GM23338 (cell line): Measurements from ENCODE around the gene CBFA2T2. TPM values are rescaled to one million over a fixed set of nuclear protein-coding genes. Genes with fewer than 3 reads are reported as not detected.

Experiments
- ATAC-seq: fragments of 200-7000 bp; cut with Tn5 transposase; 3 replicates; pipeline ENCODE4 v1.9.1; 2020
- DNase-seq: peaks from one replicate; pipeline ENCODE4 v3.0.0-alpha.2; 2015; ENCODE audit warnings: low spot score
- H2AFZ ChIP-seq: fragments of 200-600 bp; sonication (generic); 2 replicates; pipeline ENCODE4 v1.8.0; 2016; ENCODE audit warnings: antibody characterized with exemption, mild to moderate bottlenecking, moderate library complexity
- H3F3A ChIP-seq: fragments of 200-600 bp; sonication (generic); replicated peaks from 2 replicates; pipeline ENCODE4 v1.8.0; 2017; ENCODE audit warnings: antibody characterized with exemption, mixed run types, low read depth
- H3K27ac ChIP-seq: fragments of 200-600 bp; sonication (generic); 2 replicates; pipeline ENCODE4 v1.6.1; 2016; ENCODE audit warnings: low read depth
- H3K27me3 ChIP-seq: fragments of 200-600 bp; sonication (generic); 2 replicates; pipeline ENCODE4 v1.8.0; 2016; ENCODE audit warnings: mild to moderate bottlenecking, mixed run types, moderate library complexity; ENCODE audit not compliant: insufficient read depth
- H3K36me3 ChIP-seq: fragments of 200-600 bp; sonication (generic); 2 replicates; pipeline ENCODE4 v1.8.0; 2016; ENCODE audit warnings: mild to moderate bottlenecking; ENCODE audit not compliant: insufficient read depth
- H3K4me1 ChIP-seq: fragments of 200-600 bp; sonication (generic); 2 replicates; pipeline ENCODE4 v1.8.0; 2016; ENCODE audit warnings: mild to moderate bottlenecking, moderate library complexity; ENCODE audit not compliant: insufficient read depth
- H3K4me2 ChIP-seq: fragments of 200-600 bp; sonication (generic); 2 replicates; pipeline ENCODE4 v1.7.1; 2017; ENCODE audit warnings: mixed run types
- H3K4me3 ChIP-seq: fragments of 200-600 bp; sonication (generic); 2 replicates; pipeline ENCODE4 v1.6.1; 2016; ENCODE audit warnings: mixed run types
- H3K79me2 ChIP-seq: fragments of 200-600 bp; sonication (generic); replicated peaks from 2 replicates; pipeline ENCODE4 v1.8.0; 2017; ENCODE audit warnings: mild to moderate bottlenecking; ENCODE audit not compliant: insufficient read depth
- H3K9me2 ChIP-seq: fragments of 200-600 bp; sonication (generic); 2 replicates; pipeline ENCODE4 v1.8.0; 2017; ENCODE audit not compliant: insufficient read depth
- H4K20me1 ChIP-seq: fragments of 200-600 bp; sonication (generic); replicated peaks from 2 replicates; pipeline ENCODE4 v1.8.0; 2017; ENCODE audit warnings: mild to moderate bottlenecking; ENCODE audit not compliant: insufficient read depth
- H3K27ac Mint-ChIP-seq: 2 replicates; pipeline ENCODE4 v1.8.0; 2020; ENCODE audit warnings: inconsistent platforms, mild to moderate bottlenecking, moderate library complexity, mixed read lengths
- H3K27me3 Mint-ChIP-seq: 3 replicates; pipeline ENCODE4 v1.8.0; 2022; ENCODE audit warnings: low read depth, mild to moderate bottlenecking, moderate library complexity, mixed read lengths, inconsistent platforms; ENCODE audit not compliant: insufficient read depth, poor library complexity
- H3K36me3 Mint-ChIP-seq: 3 replicates; pipeline ENCODE4 v1.8.0; 2021; ENCODE audit warnings: low read depth, mild to moderate bottlenecking, inconsistent platforms, moderate library complexity, mixed read lengths
- H3K4me1 Mint-ChIP-seq: 3 replicates; pipeline ENCODE4 v1.8.0; 2020; ENCODE audit warnings: mild to moderate bottlenecking, inconsistent platforms, mixed read lengths
- H3K4me3 Mint-ChIP-seq: 3 replicates; pipeline ENCODE4 v1.8.0; 2021; ENCODE audit warnings: moderate library complexity, mild to moderate bottlenecking, inconsistent platforms, mixed read lengths
- H3K9me3 Mint-ChIP-seq: 3 replicates; pipeline ENCODE4 v1.8.0; 2020; ENCODE audit warnings: moderate library complexity, mild to moderate bottlenecking, inconsistent platforms, mixed read lengths
- CREB1 ChIP-seq: fragments of 250-450 bp; sonication (Bioruptor Pico); IDR thresholded peaks from 2 replicates; pipeline ENCODE4 v1.5.0; 2020; ENCODE audit warnings: low read depth, mild to moderate bottlenecking, moderate library complexity
- EZH2 ChIP-seq: fragments of 200-600 bp; sonication (generic); IDR thresholded peaks from one replicate; pipeline ENCODE4 v1.8.0; 2017; ENCODE audit warnings: antibody characterized with exemption, mild to moderate bottlenecking, low read depth; ENCODE audit not compliant: unreplicated experiment
- EZH2phosphoT487 ChIP-seq: fragments of 200-600 bp; sonication (generic); IDR thresholded peaks from one replicate; pipeline ENCODE4 v1.8.1; 2018; ENCODE audit warnings: antibody characterized with exemption; ENCODE audit not compliant: unreplicated experiment
- JUNB ChIP-seq: IDR thresholded peaks from one replicate; pipeline ENCODE4 v1.6.1; 2016; ENCODE audit warnings: antibody characterized with exemption; ENCODE audit not compliant: unreplicated experiment
- NANOG ChIP-seq: IDR thresholded peaks from 2 replicates; pipeline ENCODE4 v1.6.1; 2016; ENCODE audit warnings: antibody characterized with exemption, borderline replicate concordance
- POLR2AphosphoS5 ChIP-seq: IDR thresholded peaks from 2 replicates; pipeline ENCODE4 v1.6.1; 2016; ENCODE audit warnings: antibody characterized with exemption, low read depth
- STAT1 ChIP-seq: IDR thresholded peaks from one replicate; pipeline ENCODE4 v1.6.1; 2016; ENCODE audit warnings: antibody characterized with exemption; ENCODE audit not compliant: unreplicated experiment
- ZNF114 ChIP-seq: fragments of 250-450 bp; sonication (Bioruptor Pico); IDR thresholded peaks from 2 replicates; pipeline ENCODE4 v1.5.0; 2020; ENCODE audit warnings: mild to moderate bottlenecking, moderate library complexity
- ZNF331 ChIP-seq: fragments of 250-450 bp; sonication (Bioruptor Pico); IDR thresholded peaks from 2 replicates; pipeline ENCODE4 v1.5.0; 2020; ENCODE audit warnings: low read depth, mild to moderate bottlenecking, moderate library complexity
- polyA plus RNA-seq: library from polyadenylated mRNA; unstranded; fragments of >200 nt; fragmentation: Nextera tagmentation; extraction: Ambion mirVana; gene quantifications from 2 replicates; pipeline ENCODE4 v1.2.1, GENCODE V29; 2016
- total RNA-seq: library from RNA; depleted of rRNA; stranded (reverse); fragments of >200 nt; shearing (Covaris generic); gene quantifications from 2 replicates; pipeline ENCODE4 v1.2.3, GENCODE V29; 2014
- TF ChIP-seq, protein P1 (sequence below), 2 experiments: fragments of 200-600 bp in 1 of 2; sonication (generic) in 1 of 2; conservative IDR thresholded peaks; 2 replicates each; pipeline versions ENCODE4 v1.5.1 to v1.6.1; 2016 to 2017; ENCODE audit warnings: antibody characterized with exemption in 2 of 2, low read depth in 2 of 2, mild to moderate bottlenecking in 2 of 2, moderate library complexity in 1 of 2
- TF ChIP-seq, protein P2 (sequence below): IDR thresholded peaks from 2 replicates; pipeline ENCODE4 v1.6.1; 2016; ENCODE audit warnings: antibody characterized with exemption
- TF ChIP-seq, protein P3 (sequence below): fragments of 250-450 bp; sonication (Bioruptor Pico); IDR thresholded peaks from 2 replicates; pipeline ENCODE4 v1.5.0; 2020; ENCODE audit warnings: mild to moderate bottlenecking, moderate library complexity
- TF ChIP-seq, protein P4 (sequence below): IDR thresholded peaks from one replicate; pipeline ENCODE4 v1.6.1; 2018; ENCODE audit warnings: antibody characterized with exemption; ENCODE audit not compliant: unreplicated experiment

Gene CBFA2T2
- total and polyA plus RNA-seq, 2 experiments from 2014 or later: 12.7 to 15.8 TPM

DNA sequence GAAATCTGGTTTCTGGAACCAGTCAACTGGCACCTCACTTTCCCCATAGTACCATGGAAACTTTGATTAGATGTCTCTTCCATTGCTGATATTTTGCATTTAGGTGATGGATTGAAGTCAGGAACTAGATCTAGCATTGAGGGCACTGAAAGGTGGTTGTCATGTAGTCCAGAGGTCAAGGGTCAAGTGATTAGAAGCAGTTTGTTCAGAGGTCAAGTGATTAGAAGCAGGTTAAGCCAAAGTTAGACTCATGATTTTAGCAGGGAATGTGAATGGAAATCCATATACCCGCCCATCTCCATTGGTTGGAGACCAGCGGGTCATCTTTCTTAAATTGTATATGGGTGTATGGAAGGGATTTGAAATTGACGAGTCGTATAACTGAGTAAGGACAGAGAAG is 51.2 kb downstream of the CBFA2T2 start:
- H3K4me3 ChIP-seq: no peak overlapping the region
- no peaks in the 10 kb centered on the region for H3K27me3 ChIP-seq
- no peak overlapping the region for H2AFZ ChIP-seq
- ATAC-seq: no peak
- peaks cover 7% of the 10 kb centered on the region; the same call in 1 of the 2 replicates for H4K20me1 ChIP-seq
- DNase-seq: no peak
- no peaks in the 10 kb centered on the region for H3K4me1 Mint-ChIP-seq
- no peak overlapping the region for H3K27ac Mint-ChIP-seq
- H3K27ac ChIP-seq: no peak overlapping the region
- H3K9me2 ChIP-seq: no peaks in the 10 kb centered on the region
- peaks cover 13% of the 10 kb centered on the region for H3K36me3 Mint-ChIP-seq
- no peaks in the 10 kb centered on the region for H3F3A ChIP-seq
- H3K4me1 ChIP-seq: no peaks in the 10 kb centered on the region
- 0 out of 2 replicates have a peak, but pooled peaks cover 14% of the 10 kb centered on the region for H3K79me2 ChIP-seq
- H3K9me3 Mint-ChIP-seq: peaks cover 20% of the 10 kb centered on the region
- peaks cover 4% of the 10 kb centered on the region; the same call in 1 of the 2 replicates for H3K36me3 ChIP-seq
- no peak for TF ChIP-seq CREB1
- TF ChIP-seq STAT1: no peak
- no peak for TF ChIP-seq ZNF331 (CRISPR knock-in tag)
- no peak for TF ChIP-seq POLR2AphosphoS5
- TF ChIP-seq, protein P1, sequence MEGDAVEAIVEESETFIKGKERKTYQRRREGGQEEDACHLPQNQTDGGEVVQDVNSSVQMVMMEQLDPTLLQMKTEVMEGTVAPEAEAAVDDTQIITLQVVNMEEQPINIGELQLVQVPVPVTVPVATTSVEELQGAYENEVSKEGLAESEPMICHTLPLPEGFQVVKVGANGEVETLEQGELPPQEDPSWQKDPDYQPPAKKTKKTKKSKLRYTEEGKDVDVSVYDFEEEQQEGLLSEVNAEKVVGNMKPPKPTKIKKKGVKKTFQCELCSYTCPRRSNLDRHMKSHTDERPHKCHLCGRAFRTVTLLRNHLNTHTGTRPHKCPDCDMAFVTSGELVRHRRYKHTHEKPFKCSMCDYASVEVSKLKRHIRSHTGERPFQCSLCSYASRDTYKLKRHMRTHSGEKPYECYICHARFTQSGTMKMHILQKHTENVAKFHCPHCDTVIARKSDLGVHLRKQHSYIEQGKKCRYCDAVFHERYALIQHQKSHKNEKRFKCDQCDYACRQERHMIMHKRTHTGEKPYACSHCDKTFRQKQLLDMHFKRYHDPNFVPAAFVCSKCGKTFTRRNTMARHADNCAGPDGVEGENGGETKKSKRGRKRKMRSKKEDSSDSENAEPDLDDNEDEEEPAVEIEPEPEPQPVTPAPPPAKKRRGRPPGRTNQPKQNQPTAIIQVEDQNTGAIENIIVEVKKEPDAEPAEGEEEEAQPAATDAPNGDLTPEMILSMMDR (conservative IDR thresholded peaks at IDR 0.05; ENCODE audit: low read depth in 2 of 2): no peak
- no peak for TF ChIP-seq JUNB
- no peak for TF ChIP-seq NANOG
- no peak for TF ChIP-seq ZNF114 (CRISPR knock-in tag)
- TF ChIP-seq, protein P2, sequence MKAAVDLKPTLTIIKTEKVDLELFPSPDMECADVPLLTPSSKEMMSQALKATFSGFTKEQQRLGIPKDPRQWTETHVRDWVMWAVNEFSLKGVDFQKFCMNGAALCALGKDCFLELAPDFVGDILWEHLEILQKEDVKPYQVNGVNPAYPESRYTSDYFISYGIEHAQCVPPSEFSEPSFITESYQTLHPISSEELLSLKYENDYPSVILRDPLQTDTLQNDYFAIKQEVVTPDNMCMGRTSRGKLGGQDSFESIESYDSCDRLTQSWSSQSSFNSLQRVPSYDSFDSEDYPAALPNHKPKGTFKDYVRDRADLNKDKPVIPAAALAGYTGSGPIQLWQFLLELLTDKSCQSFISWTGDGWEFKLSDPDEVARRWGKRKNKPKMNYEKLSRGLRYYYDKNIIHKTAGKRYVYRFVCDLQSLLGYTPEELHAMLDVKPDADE: no peak
- no peak for TF ChIP-seq EZH2
- no peak for TF ChIP-seq EZH2phosphoT487
- TF ChIP-seq, protein P3, sequence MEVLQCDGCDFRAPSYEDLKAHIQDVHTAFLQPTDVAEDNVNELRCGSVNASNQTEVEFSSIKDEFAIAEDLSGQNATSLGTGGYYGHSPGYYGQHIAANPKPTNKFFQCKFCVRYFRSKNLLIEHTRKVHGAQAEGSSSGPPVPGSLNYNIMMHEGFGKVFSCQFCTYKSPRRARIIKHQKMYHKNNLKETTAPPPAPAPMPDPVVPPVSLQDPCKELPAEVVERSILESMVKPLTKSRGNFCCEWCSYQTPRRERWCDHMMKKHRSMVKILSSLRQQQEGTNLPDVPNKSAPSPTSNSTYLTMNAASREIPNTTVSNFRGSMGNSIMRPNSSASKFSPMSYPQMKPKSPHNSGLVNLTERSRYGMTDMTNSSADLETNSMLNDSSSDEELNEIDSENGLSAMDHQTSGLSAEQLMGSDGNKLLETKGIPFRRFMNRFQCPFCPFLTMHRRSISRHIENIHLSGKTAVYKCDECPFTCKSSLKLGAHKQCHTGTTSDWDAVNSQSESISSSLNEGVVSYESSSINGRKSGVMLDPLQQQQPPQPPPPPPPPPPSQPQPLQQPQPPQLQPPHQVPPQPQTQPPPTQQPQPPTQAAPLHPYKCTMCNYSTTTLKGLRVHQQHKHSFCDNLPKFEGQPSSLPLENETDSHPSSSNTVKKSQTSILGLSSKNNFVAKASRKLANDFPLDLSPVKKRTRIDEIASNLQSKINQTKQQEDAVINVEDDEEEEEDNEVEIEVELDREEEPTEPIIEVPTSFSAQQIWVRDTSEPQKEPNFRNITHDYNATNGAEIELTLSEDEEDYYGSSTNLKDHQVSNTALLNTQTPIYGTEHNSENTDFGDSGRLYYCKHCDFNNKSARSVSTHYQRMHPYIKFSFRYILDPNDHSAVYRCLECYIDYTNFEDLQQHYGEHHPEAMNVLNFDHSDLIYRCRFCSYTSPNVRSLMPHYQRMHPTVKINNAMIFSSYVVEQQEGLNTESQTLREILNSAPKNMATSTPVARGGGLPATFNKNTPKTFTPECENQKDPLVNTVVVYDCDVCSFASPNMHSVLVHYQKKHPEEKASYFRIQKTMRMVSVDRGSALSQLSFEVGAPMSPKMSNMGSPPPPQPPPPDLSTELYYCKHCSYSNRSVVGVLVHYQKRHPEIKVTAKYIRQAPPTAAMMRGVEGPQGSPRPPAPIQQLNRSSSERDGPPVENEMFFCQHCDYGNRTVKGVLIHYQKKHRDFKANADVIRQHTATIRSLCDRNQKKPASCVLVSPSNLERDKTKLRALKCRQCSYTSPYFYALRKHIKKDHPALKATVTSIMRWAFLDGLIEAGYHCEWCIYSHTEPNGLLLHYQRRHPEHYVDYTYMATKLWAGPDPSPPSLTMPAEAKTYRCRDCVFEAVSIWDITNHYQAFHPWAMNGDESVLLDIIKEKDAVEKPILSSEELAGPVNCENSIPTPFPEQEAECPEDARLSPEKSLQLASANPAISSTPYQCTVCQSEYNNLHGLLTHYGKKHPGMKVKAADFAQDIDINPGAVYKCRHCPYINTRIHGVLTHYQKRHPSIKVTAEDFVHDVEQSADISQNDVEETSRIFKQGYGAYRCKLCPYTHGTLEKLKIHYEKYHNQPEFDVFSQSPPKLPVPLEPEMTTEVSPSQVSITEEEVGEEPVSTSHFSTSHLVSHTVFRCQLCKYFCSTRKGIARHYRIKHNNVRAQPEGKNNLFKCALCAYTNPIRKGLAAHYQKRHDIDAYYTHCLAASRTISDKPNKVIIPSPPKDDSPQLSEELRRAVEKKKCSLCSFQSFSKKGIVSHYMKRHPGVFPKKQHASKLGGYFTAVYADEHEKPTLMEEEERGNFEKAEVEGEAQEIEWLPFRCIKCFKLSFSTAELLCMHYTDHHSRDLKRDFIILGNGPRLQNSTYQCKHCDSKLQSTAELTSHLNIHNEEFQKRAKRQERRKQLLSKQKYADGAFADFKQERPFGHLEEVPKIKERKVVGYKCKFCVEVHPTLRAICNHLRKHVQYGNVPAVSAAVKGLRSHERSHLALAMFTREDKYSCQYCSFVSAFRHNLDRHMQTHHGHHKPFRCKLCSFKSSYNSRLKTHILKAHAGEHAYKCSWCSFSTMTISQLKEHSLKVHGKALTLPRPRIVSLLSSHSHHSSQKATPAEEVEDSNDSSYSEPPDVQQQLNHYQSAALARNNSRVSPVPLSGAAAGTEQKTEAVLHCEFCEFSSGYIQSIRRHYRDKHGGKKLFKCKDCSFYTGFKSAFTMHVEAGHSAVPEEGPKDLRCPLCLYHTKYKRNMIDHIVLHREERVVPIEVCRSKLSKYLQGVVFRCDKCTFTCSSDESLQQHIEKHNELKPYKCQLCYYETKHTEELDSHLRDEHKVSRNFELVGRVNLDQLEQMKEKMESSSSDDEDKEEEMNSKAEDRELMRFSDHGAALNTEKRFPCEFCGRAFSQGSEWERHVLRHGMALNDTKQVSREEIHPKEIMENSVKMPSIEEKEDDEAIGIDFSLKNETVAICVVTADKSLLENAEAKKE (CRISPR knock-in tag): no peak
- TF ChIP-seq, protein P4, sequence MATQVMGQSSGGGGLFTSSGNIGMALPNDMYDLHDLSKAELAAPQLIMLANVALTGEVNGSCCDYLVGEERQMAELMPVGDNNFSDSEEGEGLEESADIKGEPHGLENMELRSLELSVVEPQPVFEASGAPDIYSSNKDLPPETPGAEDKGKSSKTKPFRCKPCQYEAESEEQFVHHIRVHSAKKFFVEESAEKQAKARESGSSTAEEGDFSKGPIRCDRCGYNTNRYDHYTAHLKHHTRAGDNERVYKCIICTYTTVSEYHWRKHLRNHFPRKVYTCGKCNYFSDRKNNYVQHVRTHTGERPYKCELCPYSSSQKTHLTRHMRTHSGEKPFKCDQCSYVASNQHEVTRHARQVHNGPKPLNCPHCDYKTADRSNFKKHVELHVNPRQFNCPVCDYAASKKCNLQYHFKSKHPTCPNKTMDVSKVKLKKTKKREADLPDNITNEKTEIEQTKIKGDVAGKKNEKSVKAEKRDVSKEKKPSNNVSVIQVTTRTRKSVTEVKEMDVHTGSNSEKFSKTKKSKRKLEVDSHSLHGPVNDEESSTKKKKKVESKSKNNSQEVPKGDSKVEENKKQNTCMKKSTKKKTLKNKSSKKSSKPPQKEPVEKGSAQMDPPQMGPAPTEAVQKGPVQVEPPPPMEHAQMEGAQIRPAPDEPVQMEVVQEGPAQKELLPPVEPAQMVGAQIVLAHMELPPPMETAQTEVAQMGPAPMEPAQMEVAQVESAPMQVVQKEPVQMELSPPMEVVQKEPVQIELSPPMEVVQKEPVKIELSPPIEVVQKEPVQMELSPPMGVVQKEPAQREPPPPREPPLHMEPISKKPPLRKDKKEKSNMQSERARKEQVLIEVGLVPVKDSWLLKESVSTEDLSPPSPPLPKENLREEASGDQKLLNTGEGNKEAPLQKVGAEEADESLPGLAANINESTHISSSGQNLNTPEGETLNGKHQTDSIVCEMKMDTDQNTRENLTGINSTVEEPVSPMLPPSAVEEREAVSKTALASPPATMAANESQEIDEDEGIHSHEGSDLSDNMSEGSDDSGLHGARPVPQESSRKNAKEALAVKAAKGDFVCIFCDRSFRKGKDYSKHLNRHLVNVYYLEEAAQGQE: no peak
- H3K27me3 Mint-ChIP-seq: no peaks in the 10 kb centered on the region
- H3K4me3 Mint-ChIP-seq: no peak overlapping the region
- no peak overlapping the region for H3K4me2 ChIP-seq
